HG02678 (cell line): Measurements from ENCODE around the gene TLNRD1.

Experiments used
- ATAC-seq: cut with Tn5 transposase; IDR thresholded peaks from one replicate; pipeline ENCODE4 v1.9.1; 2021; ENCODE audit warnings: mild to moderate bottlenecking, moderate library complexity; ENCODE audit not compliant: unreplicated experiment

TLNRD1 gene

GRCh38 chr15:81053621-81054020, 52.9 kb downstream of the TLNRD1 start:
- ATAC-seq: no peak

GRCh38 chr15:81054236-81054635, 53.5 kb downstream of the TLNRD1 start:
- ATAC-seq: no peak
